GM06990 (cell line): ENCODE results near the gene ATP5F1C.

ENCODE experiments used
- DNase-seq: peaks from one replicate; pipeline ENCODE4 v3.0.0-alpha.2; 2011; ENCODE audit not compliant: insufficient read length; ENCODE audit errors: extremely low read depth
- H3K27me3 ChIP-seq: replicated peaks from 2 replicates; pipeline ENCODE4 v1.6.0; 2011; ENCODE audit warnings: low read length; ENCODE audit not compliant: control insufficient read depth, insufficient read depth
- H3K36me3 ChIP-seq: 2 replicates; pipeline ENCODE4 v1.5.1; 2011; ENCODE audit warnings: low read length; ENCODE audit not compliant: control insufficient read depth, insufficient read depth
- H3K4me3 ChIP-seq: replicated peaks from 2 replicates; pipeline ENCODE4 v1.5.1; 2011; ENCODE audit warnings: low read depth, mild to moderate bottlenecking, control low read depth, low read length
- CTCF ChIP-seq: IDR thresholded peaks from 2 replicates; pipeline ENCODE4 v1.5.1; 2011; ENCODE audit warnings: low read length, control low read depth, mild to moderate bottlenecking, inconsistent platforms; ENCODE audit not compliant: insufficient read depth, poor library complexity, severe bottlenecking

The ATP5F1C gene

GRCh38 chr10:7824251-7824650 is 36.3 kb downstream of the ATP5F1C start:
- TF ChIP-seq CTCF = no peak
- H3K4me3 ChIP-seq = no peak overlapping the region
- H3K27me3 ChIP-seq = no peaks in the 10 kb centered on the region
- no peak for DNase-seq
- H3K36me3 ChIP-seq = no peaks in the 10 kb centered on the region; the same call in 1 of the 2 replicates

GRCh38 chr10:7826971-7827370 is 39.0 kb downstream of the ATP5F1C start:
- DNase-seq = no peak
- no peak overlapping the region for H3K4me3 ChIP-seq
- no peak for TF ChIP-seq CTCF
- H3K27me3 ChIP-seq = no peaks in the 10 kb centered on the region
- no peaks in the 10 kb centered on the region for H3K36me3 ChIP-seq

GRCh38 chr10:7829289-7829834 is 41.4 kb downstream of the ATP5F1C start:
- Histone ChIP-seq H3K4me3 (no peak overlapping the region), H3K36me3 (no peaks in the 10 kb centered on the region), H3K27me3 (no peaks in the 10 kb centered on the region)
- TF ChIP-seq CTCF = no peak
- DNase-seq = no peak

GRCh38 chr10:7832060-7832459 is 44.1 kb downstream of the ATP5F1C start:
- TF ChIP-seq CTCF = no peak
- no peak for DNase-seq
- no peaks in the 10 kb centered on the region for H3K27me3 ChIP-seq
- H3K36me3 ChIP-seq = no peaks in the 10 kb centered on the region
- H3K4me3 ChIP-seq = no peak overlapping the region

- Histone ChIP-seq H3K36me3 (no peaks in the 10 kb centered on the region), H3K27me3 (no peaks in the 10 kb centered on the region), H3K4me3 (no peak overlapping the region)
- no peak for DNase-seq
- no peak for TF ChIP-seq CTCF
These were observed 45.2 kb downstream of the ATP5F1C start for GRCh38 chr10:7833210-7833609.

GRCh38 chr10:7834262-7834661 is 46.3 kb downstream of the ATP5F1C start:
- Histone ChIP-seq H3K27me3 (no peaks in the 10 kb centered on the region), H3K36me3 (no peaks in the 10 kb centered on the region), H3K4me3 (no peak overlapping the region)
- DNase-seq = no peak
- no peak for TF ChIP-seq CTCF
